HCT116 (cell line): ENCODE measurements around the gene ACOT7.

Experiments
- ATF3 ChIP-seq: IDR thresholded peaks from 2 replicates; pipeline ENCODE4 v1.6.1; 2012
- CBX3 ChIP-seq: IDR thresholded peaks from 2 replicates; pipeline ENCODE4 v1.6.1; 2012; ENCODE audit warnings: low read depth
- CTCF ChIP-seq, 3 experiments: fragments of 200-600 bp in 1 of 3; sonication (generic) in 1 of 3; IDR thresholded peaks in 2 of 3; conservative IDR thresholded peaks in 1 of 3; 2 replicates each; pipeline ENCODE4 v1.5.1; 2012 to 2017; ENCODE audit warnings: low read depth in 2 of 3, low read length in 2 of 3, antibody characterized with exemption in 1 of 3, borderline replicate concordance in 1 of 3, control low read depth in 1 of 3, mild to moderate bottlenecking in 1 of 3, mixed read lengths in 1 of 3, mixed run types in 1 of 3, moderate library complexity in 1 of 3; ENCODE audit not compliant: insufficient read depth in 1 of 3
- POLR2A ChIP-seq: IDR thresholded peaks from 2 replicates; pipeline ENCODE4 v1.7.0; 2011; ENCODE audit warnings: borderline replicate concordance; ENCODE audit not compliant: insufficient read depth, insufficient read length; ENCODE audit errors: extremely low read depth

GRCh38 chr1:6251681-6252373 lies 141.7 kb downstream of the ACOT7 start:
- TF ChIP-seq CTCF (IDR thresholded peaks at IDR 0.05 in 2 of 3, conservative IDR thresholded peaks at IDR 0.05 in 1 of 3; ENCODE audit: borderline replicate concordance in 1 of 3, insufficient read depth in 1 of 3, low read depth in 2 of 3, low read length in 2 of 3) (no peak), POLR2A (no peak), ATF3 (no peak), CBX3 (no peak)
